ENCODE data around the gene CNTNAP2. TPM values are rescaled to one million over a fixed set of nuclear protein-coding genes. Genes with fewer than 3 reads are reported as not detected.

The CNTNAP2 gene
- total RNA-seq, 1 donor from 2014 or later, result not detected

DNA sequence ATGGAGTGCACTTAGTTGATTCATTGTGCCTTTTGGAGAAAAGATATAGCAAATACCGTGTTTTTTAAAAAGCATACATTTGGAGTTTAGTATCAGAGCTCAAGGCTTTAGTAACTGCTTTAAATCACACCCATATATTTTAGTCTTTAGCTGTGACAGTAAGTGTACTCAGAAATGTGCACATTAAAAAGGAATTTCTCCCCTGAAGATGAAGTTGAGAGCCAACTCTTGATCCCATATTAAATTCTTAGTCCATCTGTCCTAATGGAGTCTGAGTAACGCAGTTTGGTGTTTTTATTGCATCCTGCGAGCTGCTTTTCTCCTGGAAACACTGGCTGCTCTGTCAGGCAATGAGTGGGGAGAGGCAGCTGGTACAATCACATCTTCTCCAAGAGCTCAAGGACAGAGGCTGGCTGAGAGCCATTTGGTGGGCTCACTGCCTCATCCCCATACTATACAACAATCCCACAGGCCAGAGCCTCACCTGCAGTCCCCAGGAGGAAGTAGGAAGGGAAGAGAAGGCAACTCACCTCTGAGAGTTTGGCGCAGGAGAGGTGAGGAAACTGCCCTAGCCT, 2000.3 kb downstream of the CNTNAP2 start:
- intact Hi-C loops (cut with micrococcal nuclease), result no loop called here

DNA sequence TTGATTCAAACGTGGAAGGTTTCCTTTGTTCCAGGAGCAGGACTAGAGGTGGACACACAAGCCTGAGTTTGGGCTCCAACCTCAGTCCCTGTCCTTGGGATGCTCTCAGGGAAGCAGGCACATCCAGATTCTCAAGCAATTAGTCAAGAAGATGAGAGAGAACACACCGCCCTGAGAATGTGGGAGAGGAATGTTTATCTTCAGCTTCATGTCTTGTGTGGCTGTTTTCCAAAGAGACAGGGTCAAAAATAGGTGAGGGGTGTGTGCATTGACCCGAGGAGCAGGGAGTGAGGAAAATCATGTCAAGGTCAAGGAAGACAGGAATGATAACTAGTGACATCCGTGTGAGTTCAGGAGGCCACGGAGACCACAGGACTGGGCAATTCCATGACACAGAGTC, 2001.8 kb downstream of the CNTNAP2 start:
- intact Hi-C loops (cut with micrococcal nuclease), result no loop called here

DNA sequence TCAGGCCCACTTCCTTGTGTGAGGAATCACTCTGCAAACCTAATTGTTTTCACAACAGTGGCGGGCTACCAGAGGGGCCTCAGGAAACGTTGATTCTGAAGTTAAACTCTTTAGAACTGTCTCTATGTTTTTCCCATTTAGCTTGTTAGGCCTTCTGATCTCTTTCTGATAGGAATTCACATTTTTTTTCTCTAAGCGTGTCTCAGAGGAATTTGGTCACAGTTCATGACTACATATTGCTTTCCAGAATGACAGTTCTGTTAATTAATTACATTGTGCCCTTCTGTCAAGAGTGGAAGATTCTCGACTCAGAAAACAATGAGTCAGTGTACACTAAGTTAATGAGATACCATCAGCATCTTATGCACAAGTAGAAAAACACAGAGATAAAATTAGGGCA, 2004.8 kb downstream of the CNTNAP2 start:
- intact Hi-C loops (cut with micrococcal nuclease), result no loop called here

DNA sequence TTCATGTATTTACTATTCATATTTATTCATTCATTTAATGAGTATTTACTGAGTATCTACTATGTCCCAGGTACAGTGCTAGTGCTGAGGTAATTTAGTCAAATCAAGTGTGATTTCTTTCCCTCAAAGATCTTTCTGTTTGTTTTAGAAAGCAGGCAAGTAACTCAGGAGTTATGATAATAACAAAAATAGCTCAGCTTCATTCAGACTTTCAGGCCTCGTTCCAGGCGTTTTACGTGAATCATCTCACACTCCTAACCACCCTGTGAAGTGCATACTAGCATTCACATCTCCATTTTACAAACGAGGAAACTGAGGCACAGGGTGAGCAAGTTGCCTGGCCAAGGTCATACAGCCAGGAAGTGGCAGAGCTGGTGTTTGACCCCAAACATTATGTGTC, 2005.2 kb downstream of the CNTNAP2 start:
- intact Hi-C loops (cut with micrococcal nuclease), result no loop called here

DNA sequence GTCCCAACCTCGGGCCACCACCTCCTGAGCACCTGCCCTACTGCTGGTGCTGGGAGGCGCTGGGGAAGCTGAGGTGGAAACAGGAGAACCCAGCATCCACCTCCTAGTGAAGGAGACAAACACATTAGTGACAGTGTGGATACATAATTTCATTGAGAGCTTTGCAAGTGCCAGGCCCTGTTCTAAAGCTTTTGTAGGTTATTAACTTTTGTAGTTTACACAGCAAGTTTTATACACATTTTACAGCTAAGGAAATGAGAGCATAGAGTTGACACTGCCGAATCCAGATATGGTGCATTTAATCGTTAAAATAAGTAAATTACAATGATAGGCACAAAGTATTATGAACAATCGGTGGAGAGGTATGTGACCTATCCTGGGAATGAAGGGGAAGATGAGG, 2007.9 kb downstream of the CNTNAP2 start:
- intact Hi-C loops (cut with micrococcal nuclease), result no loop called here

DNA sequence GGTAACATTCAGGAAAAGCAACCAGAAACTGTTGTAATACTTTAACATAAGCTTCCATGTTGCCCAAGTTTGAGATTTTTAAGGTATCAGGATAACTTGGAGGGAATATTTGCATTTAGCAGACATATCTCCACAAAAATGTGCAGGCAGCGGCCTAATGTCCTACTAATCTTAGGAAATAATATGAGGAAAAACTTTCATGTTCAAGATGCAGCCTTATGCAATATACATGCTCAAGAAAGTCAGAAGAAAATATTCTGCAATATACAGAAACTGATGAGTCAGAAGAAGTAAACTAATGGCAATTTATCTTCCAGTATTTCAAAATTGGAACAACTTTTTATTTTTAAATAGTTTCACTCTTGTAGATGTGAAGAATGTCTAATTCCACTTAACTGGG, 2010.8 kb downstream of the CNTNAP2 start:
- intact Hi-C loops (cut with micrococcal nuclease), result no loop called here

DNA sequence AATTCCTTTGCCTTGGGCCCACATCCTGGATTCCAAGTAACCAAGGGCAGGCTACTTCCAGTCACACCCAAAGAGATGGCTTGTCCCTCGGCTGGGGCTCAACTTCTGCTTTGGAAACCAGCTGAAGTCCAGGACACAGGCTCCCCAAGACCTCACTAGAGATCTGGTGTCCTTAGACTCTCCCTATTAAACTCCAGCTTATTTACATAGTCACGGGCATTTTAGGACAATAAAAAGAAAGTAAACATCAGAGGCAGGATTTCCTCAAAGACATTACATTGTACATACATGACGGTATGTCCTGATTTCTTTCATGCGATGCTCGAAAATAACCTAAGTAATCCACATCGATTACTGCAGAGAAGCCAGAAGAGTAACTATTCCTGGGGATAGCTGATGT, 2012.4 kb downstream of the CNTNAP2 start:
- intact Hi-C loops (cut with micrococcal nuclease), result no loop called here

DNA sequence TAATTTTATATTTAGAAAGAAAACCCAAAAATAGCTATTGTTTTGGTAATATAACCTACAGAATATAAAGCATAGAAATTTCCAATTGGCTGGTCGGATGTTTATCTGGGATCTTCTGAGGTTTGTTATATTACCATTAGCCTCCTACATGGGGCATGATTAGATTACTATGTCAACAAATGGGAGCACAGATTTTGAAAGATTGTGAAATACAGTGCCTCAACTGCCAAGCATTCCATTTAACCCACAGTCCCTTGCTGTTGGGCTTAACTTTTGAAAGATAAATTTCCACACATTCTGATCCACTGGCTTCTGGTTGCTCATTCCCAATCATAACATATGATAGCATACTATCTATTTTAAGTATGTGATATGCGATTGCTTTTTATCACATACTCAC, 2018.5 kb downstream of the CNTNAP2 start:
- intact Hi-C loops (cut with micrococcal nuclease), result no loop called here

DNA sequence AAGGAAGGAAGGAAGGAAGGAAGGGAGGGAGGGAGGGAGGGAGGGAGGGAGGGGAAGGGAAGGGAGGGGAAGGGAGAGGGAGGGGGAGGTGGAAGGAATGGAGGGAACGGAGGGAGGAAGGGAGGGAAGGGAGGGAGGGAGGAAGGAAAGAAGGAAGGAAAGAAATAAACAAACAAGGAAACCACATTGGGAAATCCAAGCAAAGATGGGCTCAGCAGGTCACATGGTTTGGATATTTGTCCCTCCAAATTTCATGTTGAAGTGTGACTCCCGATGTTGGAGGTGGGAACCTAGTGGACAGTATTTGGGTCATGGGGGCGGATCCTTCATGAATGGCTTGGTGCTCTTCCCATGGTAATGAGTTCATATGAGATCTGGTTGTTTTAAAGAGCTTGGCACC, 2019.4 kb downstream of the CNTNAP2 start:
- intact Hi-C loops (cut with micrococcal nuclease), result no loop called here

DNA sequence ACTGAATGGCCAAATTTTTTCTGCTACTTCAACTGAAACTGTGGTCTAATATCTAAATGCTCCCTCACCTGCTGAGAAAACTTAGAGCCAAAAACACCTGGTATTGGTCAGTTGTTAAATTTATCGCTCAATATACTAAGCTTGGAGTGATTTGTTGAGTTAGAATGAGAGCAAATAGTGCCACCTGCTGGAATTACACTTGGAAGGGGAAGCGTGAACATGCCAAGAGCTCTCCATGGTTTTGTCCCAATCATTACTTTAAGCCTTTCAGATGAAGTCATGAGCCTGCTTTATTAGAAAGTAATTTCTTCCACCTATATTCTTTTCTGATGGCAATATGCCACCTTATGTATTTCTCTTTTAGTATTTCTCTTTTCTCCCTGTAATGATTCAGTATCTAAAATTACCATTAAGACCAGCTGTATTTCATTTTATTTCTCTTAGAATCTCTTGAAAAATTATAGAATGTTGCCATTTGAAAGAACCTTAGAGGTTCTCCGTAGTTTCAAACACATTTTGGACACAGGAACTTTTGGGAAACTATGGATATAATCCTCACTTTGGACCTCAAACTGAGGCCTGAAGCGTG, 2026.2 kb downstream of the CNTNAP2 start:
- intact Hi-C loops (cut with micrococcal nuclease), result loop anchor here (1.0 kb wide), 1 partner anchor 897 kb away; no protein-coding TSS in a partner anchor

DNA sequence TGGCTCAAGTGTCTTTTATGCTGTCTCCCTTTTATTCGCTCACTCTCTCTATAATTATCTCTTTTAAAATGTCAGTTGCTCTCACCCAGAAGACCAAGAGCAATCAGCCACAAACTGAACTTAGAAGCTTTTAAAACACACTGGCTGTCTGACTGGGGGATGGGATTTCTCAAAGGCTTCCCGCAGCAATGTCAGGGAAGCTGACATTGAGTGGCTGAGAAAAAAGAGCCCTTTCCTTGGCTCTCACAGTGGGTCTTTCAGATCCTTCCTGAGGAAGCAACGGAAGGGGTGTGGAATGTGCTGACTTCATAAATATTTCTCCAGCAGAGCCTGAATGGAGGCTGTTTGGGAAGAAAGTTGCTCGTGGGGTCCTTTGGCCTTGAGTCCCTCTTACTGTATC, 2028.2 kb downstream of the CNTNAP2 start:
- intact Hi-C loops (cut with micrococcal nuclease), result no loop called here

DNA sequence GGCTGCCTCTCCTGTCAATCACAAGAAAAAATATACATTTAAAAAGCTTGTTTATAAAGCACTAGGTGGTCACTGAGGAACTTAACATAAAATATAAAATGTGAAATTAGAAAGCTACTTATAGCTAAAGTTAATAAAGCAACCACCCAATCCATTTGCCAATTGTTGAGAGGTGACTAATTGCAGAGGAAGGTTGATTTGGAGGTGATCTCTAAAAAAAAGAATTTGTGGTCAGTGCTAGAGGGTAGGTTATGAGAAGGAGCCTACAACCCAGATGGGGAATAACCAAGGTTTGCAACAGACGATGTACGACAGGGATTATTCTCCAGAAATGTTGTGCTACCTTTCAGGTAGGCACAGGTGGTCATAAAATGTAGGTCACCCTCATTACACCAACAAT, 2029.7 kb downstream of the CNTNAP2 start:
- intact Hi-C loops (cut with micrococcal nuclease), result no loop called here

DNA sequence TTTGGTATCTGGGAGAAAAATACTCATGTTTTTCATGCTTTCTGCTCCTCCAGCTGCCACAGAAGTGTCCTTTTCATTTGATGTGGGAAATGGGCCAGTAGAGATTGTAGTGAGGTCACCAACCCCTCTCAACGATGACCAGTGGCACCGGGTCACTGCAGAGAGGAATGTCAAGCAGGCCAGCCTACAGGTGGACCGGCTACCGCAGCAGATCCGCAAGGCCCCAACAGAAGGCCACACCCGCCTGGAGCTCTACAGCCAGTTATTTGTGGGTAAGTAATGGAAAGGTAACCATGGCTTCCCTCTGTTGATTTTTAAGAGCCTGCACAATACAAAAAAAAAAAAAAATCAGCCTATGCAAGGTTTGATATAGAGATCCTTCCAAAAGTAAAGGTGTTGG, 2030.8 kb downstream of the CNTNAP2 start:
- intact Hi-C loops (cut with micrococcal nuclease), result no loop called here

DNA sequence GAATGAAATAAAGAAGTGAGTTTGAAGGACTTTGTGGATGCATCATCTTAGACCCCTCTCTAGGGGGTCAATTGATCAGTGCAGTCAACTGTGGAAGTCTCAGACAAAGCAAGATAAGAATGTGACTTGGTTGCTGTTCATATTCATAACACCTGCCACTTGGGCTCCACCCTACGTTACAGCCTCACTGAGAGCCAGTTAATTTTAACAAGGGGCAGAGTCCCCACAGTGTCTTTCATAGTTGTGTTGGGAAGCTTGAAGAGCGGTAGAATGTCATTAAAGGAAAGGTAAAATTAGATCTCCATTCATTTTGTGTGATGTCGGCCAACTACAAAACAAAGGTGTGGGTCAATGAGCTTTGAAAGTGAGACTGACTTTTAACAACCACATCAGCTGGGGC, 2031.9 kb downstream of the CNTNAP2 start:
- intact Hi-C loops (cut with micrococcal nuclease), result no loop called here

DNA sequence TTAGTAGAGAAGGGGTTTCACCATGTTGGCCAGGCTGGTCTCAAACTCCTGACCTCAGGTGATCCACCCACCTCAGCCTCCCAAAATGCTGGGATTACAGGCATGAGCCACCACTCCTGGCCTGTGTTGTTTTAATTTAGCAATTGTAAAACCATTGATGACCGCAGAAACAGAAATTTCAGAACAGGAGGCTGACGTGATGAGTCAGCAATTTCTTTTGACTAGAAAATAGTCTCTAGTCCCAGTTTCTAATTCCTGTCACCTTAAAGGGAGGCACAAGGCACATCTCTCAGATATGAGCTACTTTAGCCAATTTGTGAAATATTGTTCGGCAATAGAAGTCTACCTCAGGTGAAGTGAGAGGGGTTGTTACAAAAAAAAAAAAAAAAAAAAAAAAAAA, 2033.1 kb downstream of the CNTNAP2 start:
- intact Hi-C loops (cut with micrococcal nuclease), result no loop called here

DNA sequence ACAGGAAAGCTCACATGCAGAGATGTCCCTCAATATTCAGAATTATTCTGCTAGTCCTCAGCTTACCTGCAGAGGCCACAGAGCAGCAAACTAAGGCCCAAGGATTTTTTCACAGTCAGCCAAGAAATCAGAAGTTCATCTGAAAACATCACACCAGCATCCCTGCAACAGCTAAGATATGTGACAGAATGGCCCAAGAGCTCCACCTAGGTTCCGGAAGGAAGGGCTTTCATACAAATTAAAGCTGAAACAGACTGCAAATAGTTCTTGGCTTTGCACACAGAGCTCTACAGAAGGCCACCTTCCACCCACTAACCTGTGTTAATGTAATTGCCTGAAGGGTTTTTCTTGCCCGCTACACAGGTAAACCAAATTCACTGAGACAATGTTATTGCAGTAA, 2035.2 kb downstream of the CNTNAP2 start:
- intact Hi-C loops (cut with micrococcal nuclease), result no loop called here

DNA sequence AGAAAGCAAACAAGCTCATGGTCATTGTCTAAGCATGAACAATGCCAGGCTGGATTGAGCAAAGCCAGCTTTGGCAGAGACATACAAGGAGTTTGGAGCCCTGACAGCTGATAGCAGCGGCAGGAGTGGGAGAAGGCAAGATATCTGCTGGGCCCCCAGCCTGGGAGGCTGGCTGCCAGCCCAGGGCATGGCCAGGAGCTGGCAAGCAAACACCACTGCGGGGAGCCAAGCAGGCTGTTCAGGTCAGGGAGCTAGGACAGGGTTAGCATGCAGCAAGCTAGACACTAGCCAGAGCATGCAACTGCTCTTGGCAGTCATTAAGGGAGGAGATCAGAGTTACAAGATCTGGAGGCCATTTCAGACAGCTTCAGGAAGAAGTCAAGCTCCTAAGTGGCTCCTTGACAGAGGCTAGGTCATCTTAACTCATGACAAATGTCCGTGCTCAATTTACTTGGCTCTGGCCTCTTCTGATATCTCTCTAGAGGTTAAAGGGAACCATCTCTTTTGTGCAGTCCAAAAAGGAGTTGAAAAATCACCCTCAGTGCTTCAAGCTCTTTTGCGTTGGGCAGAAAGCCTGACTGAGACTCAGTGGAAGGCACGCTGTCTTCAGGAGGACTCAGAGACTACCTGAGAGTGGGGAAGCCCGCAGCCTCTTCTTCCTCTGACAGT, 2037.1 kb downstream of the CNTNAP2 start:
- intact Hi-C loops (cut with micrococcal nuclease), result no loop called here

DNA sequence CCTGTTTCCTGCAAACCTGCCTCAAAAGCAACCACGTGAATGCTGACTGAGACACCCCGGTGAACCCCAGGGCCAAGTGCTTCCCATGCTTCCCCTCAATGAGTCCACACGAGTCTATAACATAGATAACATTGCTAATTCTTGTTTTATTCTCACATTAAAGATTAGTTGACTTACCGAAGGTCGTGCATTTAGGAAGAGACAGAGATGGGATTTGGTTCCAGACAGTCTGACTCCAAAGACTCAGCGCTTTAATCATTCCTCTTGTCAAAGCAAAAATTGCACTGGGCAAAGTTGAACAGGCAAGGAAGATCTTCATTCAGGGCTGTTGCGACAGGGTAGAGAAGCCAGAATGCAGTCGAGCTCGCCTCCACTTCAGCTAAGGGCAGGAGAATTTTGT, 2038.4 kb downstream of the CNTNAP2 start:
- intact Hi-C loops (cut with micrococcal nuclease), result no loop called here

DNA sequence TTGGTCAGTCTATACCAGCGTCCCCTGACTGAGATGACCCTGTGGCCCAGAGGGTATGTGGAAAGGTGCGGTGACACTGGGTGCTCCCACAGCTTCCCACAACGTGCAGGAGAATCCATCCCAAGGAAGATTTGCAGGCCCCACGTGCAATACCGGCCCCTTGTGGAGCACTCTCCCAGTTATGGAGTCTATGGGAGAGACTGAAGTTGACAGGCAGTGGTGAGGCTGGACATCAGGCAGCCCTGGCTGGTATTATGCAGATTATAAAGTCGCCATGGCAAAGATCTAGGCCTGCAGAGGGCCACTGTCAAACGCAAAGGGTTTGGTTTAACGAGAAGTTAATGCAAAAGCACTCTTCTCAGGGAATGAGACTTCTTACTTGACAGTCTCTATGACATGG, 2039.2 kb downstream of the CNTNAP2 start:
- intact Hi-C loops (cut with micrococcal nuclease), result no loop called here

DNA sequence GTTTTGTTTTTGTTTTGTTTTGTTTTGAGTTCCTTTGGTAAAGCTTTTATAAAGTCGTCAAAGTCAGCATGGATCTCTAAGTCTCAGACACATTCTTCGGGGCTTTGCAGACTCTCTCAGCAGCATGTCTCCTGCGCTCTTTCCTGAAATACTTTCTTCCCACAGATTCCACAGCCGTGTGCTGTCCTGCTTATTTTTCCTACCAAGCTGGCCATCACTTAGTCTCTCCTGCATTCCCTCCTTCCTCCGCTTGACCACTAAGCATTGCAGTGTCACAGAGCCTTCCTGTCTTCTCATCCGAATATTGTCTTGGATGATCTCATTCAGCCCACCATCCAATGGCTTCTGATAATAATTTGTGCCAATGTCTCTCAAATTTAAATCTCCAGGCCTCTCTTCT, 2039.6 kb downstream of the CNTNAP2 start:
- intact Hi-C loops (cut with micrococcal nuclease), result no loop called here

DNA sequence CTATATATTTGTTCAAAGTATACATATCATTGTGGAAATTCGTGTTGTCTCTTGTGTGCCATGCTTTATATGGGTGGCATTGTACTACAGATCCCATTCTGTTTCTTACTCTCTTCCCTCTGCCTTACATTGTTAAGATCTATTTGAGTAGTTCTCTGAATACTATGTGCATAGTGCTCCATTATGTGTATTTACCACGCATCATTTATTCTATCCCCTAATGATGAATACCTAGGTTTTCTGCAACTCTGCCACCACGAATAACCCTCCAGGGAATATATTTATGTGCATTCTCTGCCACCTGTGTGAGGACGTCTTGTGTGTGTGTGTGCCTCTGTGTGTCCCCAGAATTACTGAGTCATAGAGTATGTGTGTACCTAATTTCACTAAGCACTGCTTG, 2042.7 kb downstream of the CNTNAP2 start:
- intact Hi-C loops (cut with micrococcal nuclease), result no loop called here

DNA sequence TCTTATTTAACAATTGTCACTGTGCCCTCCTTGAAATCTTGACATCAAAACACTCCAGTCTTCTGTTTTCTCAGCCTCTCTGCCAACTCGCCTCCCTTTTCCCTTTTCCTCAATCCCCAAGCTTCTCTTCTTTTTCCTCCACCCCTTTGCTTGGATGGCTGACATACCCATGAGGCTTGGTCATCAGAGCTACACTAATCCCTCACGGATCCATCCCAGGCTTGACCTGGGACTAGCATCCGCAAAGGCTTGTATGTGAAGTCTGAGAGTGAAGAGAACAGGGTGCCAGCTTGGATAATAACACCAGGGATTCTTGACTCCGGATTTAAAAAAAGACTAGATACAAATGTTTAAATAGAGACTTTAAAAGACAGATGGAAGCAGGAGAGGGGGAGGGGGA, 2045.2 kb downstream of the CNTNAP2 start:
- intact Hi-C loops (cut with micrococcal nuclease), result no loop called here

DNA sequence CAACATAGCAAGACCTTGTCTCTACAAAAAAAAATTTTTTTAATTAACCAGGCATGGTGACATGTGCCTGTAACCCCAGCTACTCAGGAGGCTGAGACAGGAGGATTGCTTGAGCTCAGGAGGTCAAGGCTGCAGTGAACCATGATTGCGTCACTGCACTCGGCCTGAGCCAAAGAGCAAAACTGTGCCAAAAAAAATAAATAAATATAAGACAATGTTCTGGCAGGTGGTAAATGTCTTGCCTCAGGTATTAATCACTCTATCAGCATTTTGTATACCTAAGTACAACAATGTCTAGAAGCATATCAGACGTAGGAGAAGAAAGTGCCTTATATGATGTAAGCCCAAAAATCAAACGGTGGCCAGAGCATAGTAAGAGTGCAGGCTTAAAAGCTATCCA, 2046.2 kb downstream of the CNTNAP2 start:
- intact Hi-C loops (cut with micrococcal nuclease), result no loop called here

All from T-helper 1 cell treated with Interleukin-12 subunit alpha and Interleukin-12 subunit beta and Interleukin-4 antibody, amounts not matched to agents 30 ng/mL and 1 ng/mL, for 36 hours (primary cell).